ENCODE data around the gene SOX10.

The SOX10 gene

GRCh38 chr22:37926358-37926757 lies 58.0 kb downstream of the SOX10 start:
- Histone ChIP-seq H3K4me3 (ENCODE audit: low read length) (no peak overlapping the region), H3K36me3 (ENCODE audit: control insufficient read depth, insufficient read depth, low read length) (peaks cover 7% of the 10 kb centered on the region)

GRCh38 chr22:37925767-37926166 lies 58.6 kb downstream of the SOX10 start:
- no peak overlapping the region for H3K23ac ChIP-seq (ENCODE audit: low read length)
- DNase-seq, result no peak
- no peaks in the 10 kb centered on the region for H3K79me1 ChIP-seq (ENCODE audit: low read length)
- no peak overlapping the region for H2AK5ac ChIP-seq (ENCODE audit: low read length)
- no peak overlapping the region for H3K18ac ChIP-seq (ENCODE audit: low read length)
- H4K5ac ChIP-seq (ENCODE audit: low read length), result no peak overlapping the region
- H3K4ac ChIP-seq (ENCODE audit: low read depth, low read length), result no peak overlapping the region
- H3K4me3 ChIP-seq (ENCODE audit: low read length), result no peak overlapping the region
- peaks cover 7% of the 10 kb centered on the region for H3K36me3 ChIP-seq (ENCODE audit: control insufficient read depth, insufficient read depth, low read length)
- no peaks in the 10 kb centered on the region for H3K79me2 ChIP-seq (ENCODE audit: control insufficient read depth, insufficient read depth, low read length)
- H3K4me1 ChIP-seq (ENCODE audit: control insufficient read depth, low read depth, low read length), result no peaks in the 10 kb centered on the region
- no peak overlapping the region for H3K4me2 ChIP-seq (ENCODE audit: low read length)
- no peaks in the 10 kb centered on the region for H3K27me3 ChIP-seq (ENCODE audit: insufficient read depth, low read length, poor library complexity)
- no peak overlapping the region for H2BK5ac ChIP-seq (ENCODE audit: low read length)
- no peak overlapping the region for H4K8ac ChIP-seq (ENCODE audit: low read depth, low read length)
- H3K56ac ChIP-seq (ENCODE audit: low read length), result no peak overlapping the region
- H3K27ac ChIP-seq (ENCODE audit: low read depth, low read length), result no peak overlapping the region
- no CpG with 5 or more reads among the region's 15 CpGs for WGBS (ENCODE audit: extremely low coverage, insufficient coverage, low lambda C conversion rate)
- no peak overlapping the region for H2BK120ac ChIP-seq (ENCODE audit: low read depth, low read length)
- no peak overlapping the region for H3K9ac ChIP-seq (ENCODE audit: low read length)
- H2BK15ac ChIP-seq (replicated peaks; ENCODE audit: low read depth), result no peak overlapping the region

More at GRCh38 chr22:37926358-37926757, 58.0 kb downstream of the SOX10 start:
- WGBS (ENCODE audit: extremely low coverage, insufficient coverage, low lambda C conversion rate), result no CpG with 5 or more reads among the region's 7 CpGs
- no peak for DNase-seq
- no peak overlapping the region for H2BK120ac ChIP-seq (ENCODE audit: low read depth, low read length)
- H2BK5ac ChIP-seq (ENCODE audit: low read length), result no peak overlapping the region
- no peak overlapping the region for H3K23ac ChIP-seq (ENCODE audit: low read length)
- no peaks in the 10 kb centered on the region for H3K79me2 ChIP-seq (ENCODE audit: control insufficient read depth, insufficient read depth, low read length)
- no peak overlapping the region for H3K9ac ChIP-seq (ENCODE audit: low read length)
- H3K18ac ChIP-seq (ENCODE audit: low read length), result no peak overlapping the region
- H3K27ac ChIP-seq (ENCODE audit: low read depth, low read length), result no peak overlapping the region
- H3K4me1 ChIP-seq (ENCODE audit: control insufficient read depth, low read depth, low read length), result no peaks in the 10 kb centered on the region
- H3K4me2 ChIP-seq (ENCODE audit: low read length), result no peak overlapping the region
- no peak overlapping the region for H3K56ac ChIP-seq (ENCODE audit: low read length)
- no peak overlapping the region for H2BK15ac ChIP-seq (replicated peaks; ENCODE audit: low read depth)
- no peaks in the 10 kb centered on the region for H3K79me1 ChIP-seq (ENCODE audit: low read length)
- no peaks in the 10 kb centered on the region for H3K27me3 ChIP-seq (ENCODE audit: insufficient read depth, low read length, poor library complexity)
- H4K5ac ChIP-seq (ENCODE audit: low read length), result no peak overlapping the region
- H4K8ac ChIP-seq (ENCODE audit: low read depth, low read length), result no peak overlapping the region
- no peak overlapping the region for H3K4ac ChIP-seq (ENCODE audit: low read depth, low read length)
- H2AK5ac ChIP-seq (ENCODE audit: low read length), result no peak overlapping the region

DNA sequence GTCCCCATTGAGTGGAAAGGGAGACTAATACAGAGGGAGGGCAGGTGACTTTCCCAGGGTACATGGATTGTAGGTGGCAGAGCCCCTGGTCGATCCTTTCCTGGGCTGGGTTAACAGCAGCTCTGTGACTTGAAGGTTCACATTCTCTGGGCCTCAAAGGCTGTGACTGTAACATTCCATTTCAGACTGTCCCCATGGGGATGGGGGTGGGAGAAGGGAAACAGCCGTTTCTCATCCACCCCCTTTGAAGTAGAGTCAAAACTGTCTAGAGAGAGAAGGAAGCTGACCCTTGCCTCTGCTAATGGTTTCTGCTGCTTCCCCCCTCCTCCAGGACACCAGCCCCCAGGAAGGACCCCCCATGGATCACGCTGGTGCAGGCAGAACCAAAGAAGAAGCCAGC lies 59.0 kb downstream of the SOX10 start:
- Histone ChIP-seq H3K4ac (ENCODE audit: low read depth, low read length) (no peak overlapping the region), H2BK15ac (replicated peaks; ENCODE audit: low read depth) (no peak overlapping the region), H3K79me1 (ENCODE audit: low read length) (no peaks in the 10 kb centered on the region), H3K36me3 (ENCODE audit: control insufficient read depth, insufficient read depth, low read length) (peaks cover 7% of the 10 kb centered on the region), H3K9ac (ENCODE audit: low read length) (no peak overlapping the region), H2AK5ac (ENCODE audit: low read length) (no peak overlapping the region), H3K27ac (ENCODE audit: low read depth, low read length) (no peak overlapping the region), H4K5ac (ENCODE audit: low read length) (no peak overlapping the region), H4K8ac (ENCODE audit: low read depth, low read length) (no peak overlapping the region), H2BK120ac (ENCODE audit: low read depth, low read length) (no peak overlapping the region), H3K23ac (ENCODE audit: low read length) (no peak overlapping the region), H3K4me1 (ENCODE audit: control insufficient read depth, low read depth, low read length) (no peaks in the 10 kb centered on the region), H3K27me3 (ENCODE audit: insufficient read depth, low read length, poor library complexity) (no peaks in the 10 kb centered on the region), H2BK5ac (ENCODE audit: low read length) (no peak overlapping the region), H3K56ac (ENCODE audit: low read length) (no peak overlapping the region), H3K79me2 (ENCODE audit: control insufficient read depth, insufficient read depth, low read length) (no peaks in the 10 kb centered on the region), H3K4me3 (ENCODE audit: low read length) (no peak overlapping the region), H3K4me2 (ENCODE audit: low read length) (no peak overlapping the region), H3K18ac (ENCODE audit: low read length) (no peak overlapping the region)
- DNase-seq, result no peak
- WGBS (ENCODE audit: extremely low coverage, insufficient coverage, low lambda C conversion rate), result no CpG with 5 or more reads among the region's 3 CpGs

GRCh38 chr22:37924386-37925065 lies 59.8 kb downstream of the SOX10 start:
- Histone ChIP-seq H3K23ac (ENCODE audit: low read length) (no peak overlapping the region), H4K5ac (ENCODE audit: low read length) (no peak overlapping the region), H3K4me2 (ENCODE audit: low read length) (no peak overlapping the region), H3K79me1 (ENCODE audit: low read length) (no peaks in the 10 kb centered on the region), H3K18ac (ENCODE audit: low read length) (no peak overlapping the region), H3K9ac (ENCODE audit: low read length) (no peak overlapping the region), H3K4ac (ENCODE audit: low read depth, low read length) (no peak overlapping the region), H3K56ac (ENCODE audit: low read length) (no peak overlapping the region), H3K27ac (ENCODE audit: low read depth, low read length) (no peak overlapping the region), H3K27me3 (ENCODE audit: insufficient read depth, low read length, poor library complexity) (no peaks in the 10 kb centered on the region), H3K36me3 (ENCODE audit: control insufficient read depth, insufficient read depth, low read length) (peaks cover 7% of the 10 kb centered on the region), H2BK120ac (ENCODE audit: low read depth, low read length) (no peak overlapping the region), H2BK5ac (ENCODE audit: low read length) (no peak overlapping the region), H2AK5ac (ENCODE audit: low read length) (no peak overlapping the region), H4K8ac (ENCODE audit: low read depth, low read length) (no peak overlapping the region), H3K79me2 (ENCODE audit: control insufficient read depth, insufficient read depth, low read length) (no peaks in the 10 kb centered on the region), H3K4me1 (ENCODE audit: control insufficient read depth, low read depth, low read length) (no peaks in the 10 kb centered on the region), H2BK15ac (replicated peaks; ENCODE audit: low read depth) (no peak overlapping the region), H3K4me3 (ENCODE audit: low read length) (no peak overlapping the region)
- no peak for DNase-seq
- WGBS (ENCODE audit: extremely low coverage, insufficient coverage, low lambda C conversion rate), result no CpG with 5 or more reads among the region's 18 CpGs

GRCh38 chr22:37923927-37924326 lies 60.4 kb downstream of the SOX10 start:
- no peaks in the 10 kb centered on the region for H3K79me2 ChIP-seq (ENCODE audit: control insufficient read depth, insufficient read depth, low read length)
- no peak overlapping the region for H4K5ac ChIP-seq (ENCODE audit: low read length)
- H3K4me2 ChIP-seq (ENCODE audit: low read length), result no peak overlapping the region
- no peaks in the 10 kb centered on the region for H3K4me1 ChIP-seq (ENCODE audit: control insufficient read depth, low read depth, low read length)
- H3K27ac ChIP-seq (ENCODE audit: low read depth, low read length), result no peak overlapping the region
- no peak overlapping the region for H3K9ac ChIP-seq (ENCODE audit: low read length)
- no peaks in the 10 kb centered on the region for H3K79me1 ChIP-seq (ENCODE audit: low read length)
- no peak overlapping the region for H2AK5ac ChIP-seq (ENCODE audit: low read length)
- H2BK15ac ChIP-seq (replicated peaks; ENCODE audit: low read depth), result no peak overlapping the region
- no peak overlapping the region for H3K23ac ChIP-seq (ENCODE audit: low read length)
- H2BK5ac ChIP-seq (ENCODE audit: low read length), result no peak overlapping the region
- DNase-seq, result no peak
- no peaks in the 10 kb centered on the region for H3K27me3 ChIP-seq (ENCODE audit: insufficient read depth, low read length, poor library complexity)
- H2BK120ac ChIP-seq (ENCODE audit: low read depth, low read length), result no peak overlapping the region
- H3K18ac ChIP-seq (ENCODE audit: low read length), result no peak overlapping the region
- H3K4ac ChIP-seq (ENCODE audit: low read depth, low read length), result no peak overlapping the region
- H3K36me3 ChIP-seq (ENCODE audit: control insufficient read depth, insufficient read depth, low read length), result peaks cover 7% of the 10 kb centered on the region
- no peak overlapping the region for H4K8ac ChIP-seq (ENCODE audit: low read depth, low read length)
- H3K4me3 ChIP-seq (ENCODE audit: low read length), result no peak overlapping the region
- no peak overlapping the region for H3K56ac ChIP-seq (ENCODE audit: low read length)
- WGBS (ENCODE audit: extremely low coverage, insufficient coverage, low lambda C conversion rate), result no CpG with 5 or more reads among the region's 4 CpGs
